ENCODE measurements around the gene OXGR1. TPM values are rescaled to one million over a fixed set of nuclear protein-coding genes. Genes with fewer than 3 reads are reported as not detected.

Gene OXGR1
- total and polyA plus RNA-seq, 4 donors: 0.77 to 1.3 (median 0.98) TPM

GRCh38 chr13:97020689-97021240, 26.5 kb upstream of the OXGR1 start:
- H3K36me3 ChIP-seq (ENCODE audit: control insufficient read depth, insufficient read depth, low read length): no peaks in the 10 kb centered on the region
- no peaks in the 10 kb centered on the region for H3K9me3 ChIP-seq (ENCODE audit: control insufficient read depth, insufficient read depth, low read length)
- no peak overlapping the region for H3K4me3 ChIP-seq (ENCODE audit: low read depth, low read length)
- no peak overlapping the region for H3K27ac ChIP-seq (ENCODE audit: low read depth, low read length)
- H3K4me1 ChIP-seq (ENCODE audit: control insufficient read depth, insufficient read depth, low read length): peaks cover 5% of the 10 kb centered on the region
- 100% methylated on average over 2 of the region's 3 CpGs for WGBS (ENCODE audit: insufficient coverage)
- no peak for DNase-seq (ENCODE audit: low read depth in 4 of 6, low spot score in 6 of 6)
- no peaks in the 10 kb centered on the region for H3K27me3 ChIP-seq (ENCODE audit: control insufficient read depth, insufficient read depth, low read length)

GRCh38 chr13:97020194-97020593, 25.9 kb upstream of the OXGR1 start:
- H3K4me3 ChIP-seq (ENCODE audit: low read depth, low read length): no peak overlapping the region
- H3K9me3 ChIP-seq (ENCODE audit: control insufficient read depth, insufficient read depth, low read length): no peaks in the 10 kb centered on the region
- no CpG with 5 or more reads among the region's 2 CpGs for WGBS (ENCODE audit: insufficient coverage)
- no peak overlapping the region for H3K27ac ChIP-seq (ENCODE audit: low read depth, low read length)
- no peak for DNase-seq (ENCODE audit: low read depth in 4 of 6, low spot score in 6 of 6)
- no peaks in the 10 kb centered on the region for H3K36me3 ChIP-seq (ENCODE audit: control insufficient read depth, insufficient read depth, low read length)
- H3K4me1 ChIP-seq (ENCODE audit: control insufficient read depth, insufficient read depth, low read length): peaks cover 5% of the 10 kb centered on the region
- H3K27me3 ChIP-seq (ENCODE audit: control insufficient read depth, insufficient read depth, low read length): no peaks in the 10 kb centered on the region

DNA sequence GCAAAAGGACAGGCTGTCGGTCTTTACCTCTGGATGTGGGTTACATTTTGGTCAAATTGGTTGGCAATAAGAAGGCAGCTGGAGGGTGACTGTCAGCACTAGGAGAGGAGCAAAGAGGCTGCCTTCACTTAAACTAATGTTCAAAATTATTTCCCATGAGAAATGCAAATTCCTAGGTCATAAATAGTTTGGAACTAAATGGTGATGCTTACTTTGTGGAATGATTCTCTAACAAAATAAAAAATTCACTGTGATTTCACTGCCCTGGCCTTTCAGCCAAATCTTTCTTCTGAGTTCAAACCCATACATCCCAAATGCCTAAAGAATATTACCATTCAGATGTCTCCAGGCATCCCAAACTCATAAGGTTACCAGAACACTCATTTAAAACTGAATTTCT, 25.0 kb upstream of the OXGR1 start:
- H3K36me3 ChIP-seq (ENCODE audit: control insufficient read depth, insufficient read depth, low read length): no peaks in the 10 kb centered on the region
- peaks cover 5% of the 10 kb centered on the region for H3K4me1 ChIP-seq (ENCODE audit: control insufficient read depth, insufficient read depth, low read length)
- WGBS (ENCODE audit: insufficient coverage): no CpG with 5 or more reads among the region's 1 CpG
- H3K27me3 ChIP-seq (ENCODE audit: control insufficient read depth, insufficient read depth, low read length): no peaks in the 10 kb centered on the region
- H3K27ac ChIP-seq (ENCODE audit: low read depth, low read length): no peak overlapping the region
- no peak for DNase-seq (ENCODE audit: low read depth in 4 of 6, low spot score in 6 of 6)
- H3K4me3 ChIP-seq (ENCODE audit: low read depth, low read length): no peak overlapping the region
- H3K9me3 ChIP-seq (ENCODE audit: control insufficient read depth, insufficient read depth, low read length): no peaks in the 10 kb centered on the region

DNA sequence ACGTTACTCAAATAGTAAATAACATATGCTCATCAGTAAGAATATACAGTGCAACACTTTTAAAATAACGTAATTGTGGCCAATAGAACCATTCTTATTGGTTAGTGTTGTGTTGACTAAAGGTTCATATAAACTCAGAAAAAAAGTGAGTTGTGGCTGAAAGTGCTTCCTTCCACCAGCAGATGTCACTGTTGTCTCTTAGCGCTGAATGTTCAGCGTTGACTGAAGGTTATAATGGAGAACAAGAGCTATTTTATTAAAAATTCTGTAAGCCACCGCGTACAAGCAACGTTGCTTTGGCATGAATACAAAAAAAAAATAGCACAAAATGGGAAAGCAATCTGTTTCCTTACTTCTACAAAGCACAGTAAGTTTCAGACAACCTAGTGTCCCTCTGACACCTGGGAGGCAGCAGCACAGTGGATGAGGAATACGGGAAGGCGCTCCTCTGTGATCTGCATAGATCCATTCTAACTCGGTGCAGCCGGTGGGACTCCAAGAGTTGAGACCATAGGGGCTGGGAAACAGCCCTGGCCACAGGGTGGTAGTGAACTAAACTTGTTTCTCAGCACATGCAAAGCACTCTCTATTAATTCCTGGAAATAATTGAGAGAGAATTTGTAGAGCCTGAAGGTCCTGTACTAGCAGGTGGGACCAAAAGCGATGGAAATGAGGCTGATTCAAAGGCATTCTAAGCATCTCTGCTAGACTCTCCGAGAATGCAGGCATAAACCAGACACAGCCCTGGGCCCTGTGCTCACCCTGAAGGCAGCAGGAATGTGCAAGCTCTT, 23.9 kb upstream of the OXGR1 start:
- peak in 5 of 6 donors; percentile 47 to 91 (median 54) for DNase-seq (ENCODE audit: low read depth in 4 of 6, low spot score in 6 of 6)
- Histone ChIP-seq H3K4me1 (ENCODE audit: control insufficient read depth, insufficient read depth, low read length) (peaks cover 5% of the 10 kb centered on the region), H3K36me3 (ENCODE audit: control insufficient read depth, insufficient read depth, low read length) (no peaks in the 10 kb centered on the region), H3K27ac (ENCODE audit: low read depth, low read length) (no peak overlapping the region), H3K4me3 (ENCODE audit: low read depth, low read length) (no peak overlapping the region), H3K9me3 (ENCODE audit: control insufficient read depth, insufficient read depth, low read length) (no peaks in the 10 kb centered on the region), H3K27me3 (ENCODE audit: control insufficient read depth, insufficient read depth, low read length) (no peaks in the 10 kb centered on the region)
- WGBS (ENCODE audit: insufficient coverage): 32% methylated on average over 5 of the region's 13 CpGs

DNA sequence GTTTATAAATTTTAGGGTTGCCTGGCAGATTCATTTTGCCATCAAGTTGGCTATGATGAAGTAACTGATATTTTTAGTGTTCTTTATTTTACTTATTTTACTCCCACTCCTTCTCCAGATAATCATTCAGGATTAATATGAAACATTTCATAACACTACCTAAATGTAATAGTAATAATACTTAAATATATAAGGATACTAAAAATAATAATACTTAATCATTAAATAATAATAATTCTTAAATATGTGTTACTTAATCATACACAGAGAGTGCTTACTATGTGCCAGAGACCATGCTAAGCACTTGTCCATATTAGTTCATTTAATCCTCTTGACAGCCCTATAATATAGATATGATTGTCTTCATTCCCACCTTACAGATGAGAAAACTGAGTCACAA, 23.0 kb upstream of the OXGR1 start:
- no peak for DNase-seq (ENCODE audit: low read depth in 4 of 6, low spot score in 6 of 6)
- H3K27me3 ChIP-seq (ENCODE audit: control insufficient read depth, insufficient read depth, low read length): no peaks in the 10 kb centered on the region
- no peak overlapping the region for H3K27ac ChIP-seq (ENCODE audit: low read depth, low read length)

GRCh38 chr13:97015661-97016350, 21.5 kb upstream of the OXGR1 start:
- Histone ChIP-seq H3K4me3 (ENCODE audit: low read depth, low read length) (no peak overlapping the region), H3K27me3 (ENCODE audit: control insufficient read depth, insufficient read depth, low read length) (no peaks in the 10 kb centered on the region), H3K36me3 (ENCODE audit: control insufficient read depth, insufficient read depth, low read length) (no peaks in the 10 kb centered on the region), H3K9me3 (ENCODE audit: control insufficient read depth, insufficient read depth, low read length) (no peaks in the 10 kb centered on the region), H3K27ac (ENCODE audit: low read depth, low read length) (no peak overlapping the region), H3K4me1 (ENCODE audit: control insufficient read depth, insufficient read depth, low read length) (peaks cover 5% of the 10 kb centered on the region)
- WGBS (ENCODE audit: insufficient coverage): no CpG with 5 or more reads among the region's 5 CpGs
- DNase-seq (ENCODE audit: low read depth in 4 of 6, low spot score in 6 of 6): peak in 1 of 6 donors; percentile 23

More for the DNA sequence above, 23.0 kb upstream of the OXGR1 start:
- no peaks in the 10 kb centered on the region for H3K9me3 ChIP-seq (ENCODE audit: control insufficient read depth, insufficient read depth, low read length)
- H3K4me3 ChIP-seq (ENCODE audit: low read depth, low read length): no peak overlapping the region
- H3K36me3 ChIP-seq (ENCODE audit: control insufficient read depth, insufficient read depth, low read length): no peaks in the 10 kb centered on the region
- H3K4me1 ChIP-seq (ENCODE audit: control insufficient read depth, insufficient read depth, low read length): peaks cover 5% of the 10 kb centered on the region

DNA sequence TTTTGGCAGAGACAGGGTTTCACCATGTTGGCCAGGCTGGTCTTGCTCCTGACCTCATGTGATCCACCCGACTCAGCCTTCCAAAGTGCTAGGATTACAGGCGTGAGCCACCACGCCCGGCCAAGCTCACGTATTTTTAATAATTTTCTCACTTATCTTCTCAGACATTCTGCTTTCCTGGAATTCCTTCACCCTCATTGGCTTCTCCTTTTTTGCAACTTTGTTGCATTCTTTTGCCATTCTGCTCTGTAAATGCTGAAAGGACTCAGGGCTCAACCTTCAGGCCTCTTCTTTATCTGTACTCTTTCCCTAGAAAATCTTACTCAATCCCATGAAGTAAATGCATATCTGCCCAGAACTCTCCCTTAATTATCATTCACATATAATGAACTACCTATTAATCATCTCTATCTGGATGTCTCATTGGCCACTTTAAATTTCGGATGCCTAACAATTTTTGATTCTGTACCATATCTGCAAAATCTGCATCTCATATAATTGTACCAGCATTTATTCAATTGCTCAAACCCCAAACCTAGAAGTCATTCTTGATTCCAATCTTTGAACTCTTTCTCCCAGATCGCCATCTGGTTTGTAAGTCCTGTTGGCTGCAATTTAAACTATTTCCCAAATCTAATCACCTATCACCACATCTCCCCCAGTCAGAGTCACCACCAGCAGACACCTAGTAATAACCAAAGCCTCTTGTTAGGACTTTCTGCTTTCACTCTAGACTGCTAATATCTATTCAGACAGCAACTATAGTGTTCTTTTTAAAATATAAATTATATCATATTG, 18.2 kb upstream of the OXGR1 start:
- Histone ChIP-seq H3K27me3 (ENCODE audit: control insufficient read depth, insufficient read depth, low read length) (no peaks in the 10 kb centered on the region), H3K4me1 (ENCODE audit: control insufficient read depth, insufficient read depth, low read length) (no peaks in the 10 kb centered on the region), H3K9me3 (ENCODE audit: control insufficient read depth, insufficient read depth, low read length) (no peaks in the 10 kb centered on the region), H3K4me3 (ENCODE audit: low read depth, low read length) (no peak overlapping the region), H3K27ac (ENCODE audit: low read depth, low read length) (no peak overlapping the region), H3K36me3 (ENCODE audit: control insufficient read depth, insufficient read depth, low read length) (no peaks in the 10 kb centered on the region)
- 98% methylated on average over 7 of the region's 7 CpGs for WGBS (ENCODE audit: insufficient coverage)
- no peak for DNase-seq (ENCODE audit: low read depth in 4 of 6, low spot score in 6 of 6)

GRCh38 chr13:97011446-97012131, 17.3 kb upstream of the OXGR1 start:
- Histone ChIP-seq H3K36me3 (ENCODE audit: control insufficient read depth, insufficient read depth, low read length) (no peaks in the 10 kb centered on the region), H3K4me3 (ENCODE audit: low read depth, low read length) (no peak overlapping the region), H3K9me3 (ENCODE audit: control insufficient read depth, insufficient read depth, low read length) (no peaks in the 10 kb centered on the region), H3K27me3 (ENCODE audit: control insufficient read depth, insufficient read depth, low read length) (no peaks in the 10 kb centered on the region), H3K27ac (ENCODE audit: low read depth, low read length) (no peak overlapping the region), H3K4me1 (ENCODE audit: control insufficient read depth, insufficient read depth, low read length) (no peaks in the 10 kb centered on the region)
- WGBS (ENCODE audit: insufficient coverage): 70% methylated on average over 2 of the region's 5 CpGs
- peak in 1 of 6 donors; percentile 10 for DNase-seq (ENCODE audit: low read depth in 4 of 6, low spot score in 6 of 6)

- Histone ChIP-seq H3K27ac (ENCODE audit: low read depth, low read length) (no peak overlapping the region), H3K9me3 (ENCODE audit: control insufficient read depth, insufficient read depth, low read length) (no peaks in the 10 kb centered on the region), H3K27me3 (ENCODE audit: control insufficient read depth, insufficient read depth, low read length) (no peaks in the 10 kb centered on the region), H3K36me3 (ENCODE audit: control insufficient read depth, insufficient read depth, low read length) (no peaks in the 10 kb centered on the region), H3K4me3 (ENCODE audit: low read depth, low read length) (no peak overlapping the region), H3K4me1 (ENCODE audit: control insufficient read depth, insufficient read depth, low read length) (no peaks in the 10 kb centered on the region)
- WGBS (ENCODE audit: insufficient coverage): no CpG with 5 or more reads among the region's 4 CpGs
- no peak for DNase-seq (ENCODE audit: low read depth in 4 of 6, low spot score in 6 of 6)
These were observed 14.4 kb upstream of the OXGR1 start for GRCh38 chr13:97008643-97009042.

Data from spinal cord (tissue), 10 donors.